Vagina (tissue), 2 donors: ENCODE measurements around the gene DDX56. TPM values are rescaled to one million over a fixed set of nuclear protein-coding genes. Genes with fewer than 3 reads are reported as not detected.
"Not testable (repeated sequence)": the region's sequence is repeated elsewhere in the genome, so short reads cannot be mapped to it uniquely, and the experiment has no call there.

Source experiments
- DNase-seq, 2 donors: peaks; one replicate each; pipeline ENCODE4 v3.0.0-alpha.2; 2017; ENCODE audit errors: extremely low spot score in 2 of 2
- H3K27ac ChIP-seq: fragments of 200-600 bp; sonication (generic); one replicate; pipeline ENCODE4 v1.5.1; 2019
- H3K27me3 ChIP-seq: fragments of 200-600 bp; sonication (generic); one replicate; pipeline ENCODE4 v1.5.1; 2019
- H3K36me3 ChIP-seq, 2 donors: fragments of 200-600 bp; sonication (generic); one replicate each; pipeline ENCODE4 v1.5.1; 2017 to 2019
- H3K4me1 ChIP-seq: fragments of 200-600 bp; sonication (generic); one replicate; pipeline ENCODE4 v1.5.1; 2019
- H3K4me3 ChIP-seq, 2 donors: fragments of 200-600 bp; sonication (generic); 1 replicate in 1 of 2; 2 replicates in 1 of 2; pipeline ENCODE4 v1.5.1; 2016 to 2019
- H3K9me3 ChIP-seq: fragments of 200-600 bp; sonication (generic); one replicate; pipeline ENCODE4 v1.5.1; 2019
- CTCF ChIP-seq, 3 experiments: fragments of 450-650 bp in 2 of 3; fragments of 200-600 bp in 1 of 3; sonication (generic) in 1 of 3; IDR thresholded peaks; one replicate each; pipeline ENCODE4 v1.5.1; 2017 to 2019; ENCODE audit warnings: antibody characterized with exemption in 3 of 3, mild to moderate bottlenecking in 2 of 3, moderate library complexity in 2 of 3
- POLR2A ChIP-seq, 2 donors: fragments of 450-650 bp; IDR thresholded peaks; one replicate each; pipeline ENCODE4 v1.6.1; 2017; ENCODE audit warnings: antibody characterized with exemption in 2 of 2, mild to moderate bottlenecking in 2 of 2, moderate library complexity in 2 of 2
- POLR2AphosphoS5 ChIP-seq, 2 donors: sonication (generic); formaldehyde crosslinking; IDR thresholded peaks; one replicate each; pipeline ENCODE4 v1.9.0; 2017; ENCODE audit warnings: antibody characterized with exemption in 2 of 2, mild to moderate bottlenecking in 2 of 2, low read depth in 1 of 2; ENCODE audit not compliant: insufficient read depth in 1 of 2
- intact Hi-C: fragments of 100-400 bp; cut with DNase I; formaldehyde crosslinking; loops from one replicate; pipeline ENCODE4 v1.15.1; 2023
- total RNA-seq: library from RNA; depleted of rRNA; stranded (reverse); fragments of >200 nt; gene quantifications from one replicate; pipeline ENCODE4 v1.2.3, GENCODE V29; 2016

Gene DDX56
- total RNA-seq, 1 donor from 2014 or later = 60.2 TPM

DNA sequence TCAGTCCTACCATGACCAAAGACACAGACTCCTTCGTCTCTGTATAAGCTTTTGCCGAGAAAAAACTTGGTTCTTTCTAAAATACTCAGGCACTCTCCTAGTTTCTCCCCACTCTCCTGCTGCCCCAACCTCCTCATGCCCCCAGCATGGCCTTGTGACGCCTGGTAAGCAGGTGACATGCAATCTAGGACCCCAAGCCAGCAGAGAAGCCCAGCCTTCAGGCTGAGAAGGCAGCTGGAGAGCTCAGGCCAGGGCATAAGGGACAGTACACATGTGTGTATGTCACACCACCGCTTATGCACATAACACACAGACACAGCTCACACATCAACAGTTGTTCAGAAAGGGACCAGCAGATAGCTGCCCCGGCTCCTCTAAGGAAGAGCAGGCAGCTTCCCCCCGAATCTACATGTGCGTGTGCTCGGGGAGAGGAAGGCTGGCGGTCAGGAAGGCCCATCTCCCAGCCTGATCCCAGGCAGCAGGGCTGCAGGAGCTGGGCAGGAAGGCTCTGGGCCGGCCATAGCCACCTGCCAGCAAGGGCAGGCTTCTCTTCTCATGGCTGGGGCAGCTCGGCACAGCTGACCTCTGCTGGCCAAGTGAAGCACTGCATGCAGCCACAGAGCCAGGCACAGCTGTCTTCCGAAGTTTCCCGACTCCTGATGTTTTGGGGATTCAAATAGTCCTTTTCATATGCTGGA is 8.5 kb downstream of the DDX56 start:
- intact Hi-C loops = no loop called here
- H3K4me3 ChIP-seq = no peak overlapping the region
- H3K27me3 ChIP-seq = no peaks in the 10 kb centered on the region
- no peaks in the 10 kb centered on the region for H3K4me1 ChIP-seq
- H3K9me3 ChIP-seq = no peaks in the 10 kb centered on the region
- no peak overlapping the region for H3K27ac ChIP-seq
- peak in 1 of 2 donors; percentile 41 for TF ChIP-seq POLR2AphosphoS5 (IDR thresholded peaks at IDR 0.05; ENCODE audit: insufficient read depth in 1 of 2, low read depth in 1 of 2)
- TF ChIP-seq CTCF (IDR thresholded peaks at IDR 0.05) = peak; percentile 84 to 94 (median 86)
- no peak for TF ChIP-seq POLR2A (IDR thresholded peaks at IDR 0.05)
- H3K36me3 ChIP-seq = peaks cover 0 to 49% of the 10 kb centered on the region in 2 donors
- no peak for DNase-seq

GRCh38 chr7:44564606-44565005 is 9.1 kb downstream of the DDX56 start:
- H3K27ac ChIP-seq = no peak overlapping the region
- TF ChIP-seq POLR2A (IDR thresholded peaks at IDR 0.05) = no peak
- no peak for TF ChIP-seq POLR2AphosphoS5 (IDR thresholded peaks at IDR 0.05; ENCODE audit: insufficient read depth in 1 of 2, low read depth in 1 of 2)
- TF ChIP-seq CTCF (IDR thresholded peaks at IDR 0.05) = no peak
- H3K36me3 ChIP-seq = peaks cover 0 to 42% of the 10 kb centered on the region in 2 donors
- no peaks in the 10 kb centered on the region for H3K27me3 ChIP-seq
- intact Hi-C loops = loop anchor here (5.0 kb wide), 1 partner anchor 322 kb away; no protein-coding TSS in a partner anchor
- H3K9me3 ChIP-seq = no peaks in the 10 kb centered on the region
- H3K4me1 ChIP-seq = no peaks in the 10 kb centered on the region
- H3K4me3 ChIP-seq = no peak overlapping the region
- DNase-seq = no peak

GRCh38 chr7:44563171-44563679 is 10.5 kb downstream of the DDX56 start:
- H3K27ac ChIP-seq = no peak overlapping the region
- DNase-seq = no peak
- H3K4me3 ChIP-seq = no peak overlapping the region
- intact Hi-C loops = loop anchor here (5.0 kb wide), 1 partner anchor 321 kb away; no protein-coding TSS in a partner anchor
- H3K36me3 ChIP-seq = peaks cover 0 to 28% of the 10 kb centered on the region in 2 donors
- no peaks in the 10 kb centered on the region for H3K4me1 ChIP-seq
- no peaks in the 10 kb centered on the region for H3K27me3 ChIP-seq
- TF ChIP-seq CTCF (IDR thresholded peaks at IDR 0.05) (no peak), POLR2AphosphoS5 (IDR thresholded peaks at IDR 0.05; ENCODE audit: insufficient read depth in 1 of 2, low read depth in 1 of 2) (no peak), POLR2A (IDR thresholded peaks at IDR 0.05) (no peak)
- no peaks in the 10 kb centered on the region for H3K9me3 ChIP-seq

GRCh38 chr7:44562622-44562962 is 11.1 kb downstream of the DDX56 start:
- H3K36me3 ChIP-seq = peaks cover 0 to 22% of the 10 kb centered on the region in 2 donors
- DNase-seq, H3K9me3 ChIP-seq, H3K27me3 ChIP-seq, H3K27ac ChIP-seq, H3K4me3 ChIP-seq, H3K4me1 ChIP-seq: not testable (repeated sequence)
- intact Hi-C loops = loop anchor here (5.0 kb wide), 1 partner anchor 320 kb away; no protein-coding TSS in a partner anchor

- Histone ChIP-seq H3K4me1 (no peaks in the 10 kb centered on the region), H3K36me3 (peaks cover 0 to 17% of the 10 kb centered on the region in 2 donors), H3K4me3 (no peak overlapping the region), H3K27me3 (no peaks in the 10 kb centered on the region), H3K27ac (no peak overlapping the region), H3K9me3 (no peaks in the 10 kb centered on the region)
- TF ChIP-seq POLR2A (IDR thresholded peaks at IDR 0.05) (no peak), POLR2AphosphoS5 (IDR thresholded peaks at IDR 0.05; ENCODE audit: insufficient read depth in 1 of 2, low read depth in 1 of 2) (no peak)
- no peak for DNase-seq
- intact Hi-C loops = loop anchor here (5.0 kb wide), 1 partner anchor 320 kb away; no protein-coding TSS in a partner anchor
Observed at GRCh38 chr7:44561962-44562621, 11.6 kb downstream of the DDX56 start.
